HG03039 (cell line): ENCODE measurements around the gene TRIP10.

ENCODE experiments used
- ATAC-seq: cut with Tn5 transposase; IDR thresholded peaks from one replicate; pipeline ENCODE4 v1.9.1; 2021; ENCODE audit warnings: mild to moderate bottlenecking, moderate library complexity; ENCODE audit not compliant: unreplicated experiment

Gene TRIP10

DNA sequence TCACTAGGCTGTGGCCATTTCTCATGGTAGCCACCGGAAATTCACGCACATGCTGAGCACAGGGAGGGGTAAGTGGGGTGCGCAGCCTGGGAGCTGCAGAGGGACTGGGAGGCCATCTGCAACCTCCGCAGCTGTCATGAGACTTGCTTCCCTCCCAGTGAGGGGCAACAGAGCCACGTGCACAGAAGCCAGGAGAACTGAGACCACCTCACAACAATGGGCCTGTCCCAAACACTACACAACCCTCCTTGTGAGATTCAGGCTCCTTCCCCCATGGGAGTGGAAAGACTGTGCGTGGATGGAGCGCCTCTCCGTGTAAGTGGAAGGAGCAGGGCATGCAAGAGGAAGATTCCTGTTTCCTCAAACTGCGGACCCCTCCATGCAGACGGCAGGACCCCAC lies 27.9 kb upstream of the TRIP10 start:
- no peak for ATAC-seq

DNA sequence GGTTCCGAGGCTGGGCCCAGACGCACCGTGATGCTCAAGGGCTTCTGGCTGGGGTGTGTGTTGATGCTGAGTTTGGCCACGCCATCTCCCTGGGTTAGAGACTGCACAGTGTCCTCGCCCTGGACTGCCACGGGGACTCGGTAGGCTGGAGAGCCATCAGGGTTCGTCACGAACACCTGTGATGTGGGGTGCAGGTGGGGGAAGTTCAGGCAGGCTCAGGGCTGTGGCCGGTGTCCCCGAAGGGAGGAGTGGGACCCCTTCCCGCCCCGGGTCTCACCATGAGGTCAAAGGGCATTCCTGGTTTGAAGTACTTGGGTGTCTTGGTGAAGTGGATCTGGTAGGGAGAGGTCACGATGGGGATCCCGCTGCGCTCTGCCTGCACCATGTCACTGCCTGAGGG lies 27.2 kb upstream of the TRIP10 start:
- ATAC-seq, result no peak

DNA sequence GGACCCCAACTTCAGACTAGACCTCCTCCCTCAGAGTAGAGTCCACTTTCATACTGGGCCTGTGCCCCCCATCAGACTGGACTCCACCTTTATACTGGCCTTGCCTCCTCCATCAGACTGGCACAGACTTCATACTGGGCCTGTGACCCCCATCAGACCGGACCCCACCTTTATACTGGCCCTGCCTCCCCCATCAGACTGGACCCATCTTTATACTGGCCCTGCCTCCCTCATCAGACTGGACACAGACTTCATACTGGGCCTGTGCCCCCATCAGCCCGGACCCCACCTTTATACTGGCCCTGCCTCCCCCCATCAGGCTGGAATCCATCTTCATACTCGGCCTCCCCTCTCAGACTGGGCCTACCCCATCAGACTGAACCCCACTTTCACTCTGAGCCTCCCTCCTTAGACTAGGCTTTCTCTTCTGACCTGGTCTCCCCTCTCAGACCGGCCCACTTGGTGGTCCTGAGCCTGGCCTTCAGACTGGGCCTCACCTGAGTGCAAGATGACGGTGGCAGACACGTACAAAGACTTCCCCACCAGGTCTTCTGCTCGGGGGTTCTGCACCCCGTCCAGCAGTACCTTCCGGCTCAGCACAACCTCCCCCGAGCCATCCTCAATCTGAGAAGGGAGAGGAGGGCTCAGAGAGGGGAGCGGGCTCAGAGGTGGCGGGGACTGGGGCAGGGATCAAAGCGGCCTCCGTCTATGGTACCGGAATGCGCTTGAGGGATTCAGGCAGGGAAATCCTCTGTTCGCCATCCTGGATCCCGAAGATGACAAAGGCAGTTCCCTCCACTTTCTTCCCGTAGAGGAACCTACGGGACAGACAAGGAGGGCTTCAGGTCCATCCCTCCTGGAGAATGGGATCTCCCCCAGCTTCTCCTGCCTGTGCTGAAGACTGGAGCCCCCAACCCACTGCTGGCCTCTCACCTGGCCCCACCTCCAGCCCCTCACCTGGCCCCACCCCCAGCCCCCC lies 26.5 kb upstream of the TRIP10 start:
- ATAC-seq, result no peak

DNA sequence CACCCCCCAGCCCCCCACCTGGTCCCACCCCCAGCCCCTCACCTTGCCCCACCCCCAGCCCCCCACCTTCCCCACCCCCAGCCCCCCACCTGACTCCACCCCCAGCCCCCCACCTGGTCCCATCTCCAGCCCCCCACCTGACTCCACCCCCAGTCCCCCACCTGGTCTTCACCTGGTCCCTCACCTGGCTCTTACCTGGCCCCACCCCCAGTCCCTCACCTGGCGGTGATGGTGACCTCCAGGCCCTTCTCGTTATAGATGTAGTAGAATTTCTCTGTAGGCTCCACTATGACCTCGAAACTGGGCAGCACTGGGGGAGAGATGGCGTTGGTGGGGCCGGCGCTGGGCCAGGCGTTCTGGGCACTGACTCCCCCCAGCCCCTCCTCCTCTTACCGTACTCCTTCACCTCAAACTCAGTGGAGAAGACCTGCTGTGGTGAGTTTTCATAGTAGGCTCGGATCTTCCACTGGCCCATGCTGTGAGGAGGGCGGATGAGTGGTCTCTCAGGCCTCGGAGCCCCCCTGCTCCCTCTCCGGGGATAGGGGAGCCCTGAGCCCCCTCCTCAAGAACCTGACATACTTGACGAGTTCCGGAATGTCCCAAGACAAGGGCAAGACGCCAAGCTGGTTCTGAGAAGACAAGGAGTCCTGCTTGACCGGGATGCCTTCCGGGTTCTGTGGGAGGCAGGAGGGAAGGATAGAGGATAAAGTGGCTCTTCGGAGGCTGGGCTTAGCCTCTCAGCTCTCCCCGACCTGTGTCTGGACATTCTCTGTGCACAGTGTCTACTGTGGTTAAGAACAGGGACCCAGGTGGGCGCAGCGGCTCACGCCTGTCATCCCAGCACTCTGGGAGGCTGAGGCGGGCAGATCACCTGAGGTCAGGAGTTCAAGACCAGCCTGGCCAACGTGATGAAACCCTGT lies 25.4 kb upstream of the TRIP10 start:
- no peak for ATAC-seq

DNA sequence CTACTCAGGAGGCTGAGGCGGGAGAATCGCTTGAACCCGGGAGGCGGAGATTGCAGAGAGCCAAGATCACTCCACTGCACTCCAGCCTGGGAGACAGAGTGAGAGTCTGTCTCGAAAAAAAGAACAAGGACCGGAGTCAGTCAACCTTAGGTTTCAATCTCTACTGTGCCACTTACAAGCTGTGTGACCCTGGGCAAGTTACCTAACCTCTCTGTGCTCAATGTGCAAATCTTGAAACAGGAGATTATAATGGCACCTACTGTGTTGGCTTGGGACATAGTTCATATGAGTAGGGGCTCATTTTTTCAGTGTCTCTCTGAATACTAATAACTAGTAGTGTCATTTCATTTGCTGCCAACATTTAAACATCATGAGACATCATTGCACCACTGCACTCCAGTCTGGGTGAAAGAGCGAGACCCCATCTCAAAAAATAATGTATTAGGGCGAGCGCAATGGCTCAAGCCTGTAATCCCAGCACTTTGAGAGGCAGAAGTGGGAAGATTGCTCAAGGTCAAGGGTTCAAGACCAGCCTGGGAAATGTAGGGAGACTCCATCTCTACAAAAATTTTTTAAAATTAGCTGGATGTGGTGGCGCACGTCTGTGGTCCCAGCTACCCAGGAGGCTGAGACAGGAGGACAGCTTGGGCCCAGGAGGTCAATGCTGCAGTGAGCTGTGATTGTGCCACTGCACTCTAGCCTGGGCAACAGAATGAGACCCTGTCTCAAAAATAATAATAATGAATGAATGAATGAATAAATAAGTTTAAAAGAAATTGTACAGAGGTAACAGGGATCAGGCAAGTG lies 24.5 kb upstream of the TRIP10 start:
- ATAC-seq, result no peak

DNA sequence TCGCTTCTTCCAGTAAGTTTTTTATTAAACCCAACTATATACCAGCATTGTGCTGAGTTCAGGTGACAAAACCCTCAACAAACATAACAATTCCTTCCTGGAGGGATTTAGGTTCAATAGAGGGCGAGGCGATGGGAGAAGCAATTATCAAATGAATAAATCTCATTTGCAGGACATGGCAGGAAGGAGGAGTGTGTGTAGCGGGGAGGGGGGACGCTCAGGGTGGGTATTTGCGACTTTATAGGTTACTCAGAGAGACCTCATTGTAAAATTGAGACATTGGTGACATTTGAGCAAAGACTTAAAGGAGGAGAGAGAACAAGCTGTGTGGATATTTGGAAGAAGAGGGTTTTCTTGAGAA lies 22.9 kb upstream of the TRIP10 start:
- no peak for ATAC-seq

DNA sequence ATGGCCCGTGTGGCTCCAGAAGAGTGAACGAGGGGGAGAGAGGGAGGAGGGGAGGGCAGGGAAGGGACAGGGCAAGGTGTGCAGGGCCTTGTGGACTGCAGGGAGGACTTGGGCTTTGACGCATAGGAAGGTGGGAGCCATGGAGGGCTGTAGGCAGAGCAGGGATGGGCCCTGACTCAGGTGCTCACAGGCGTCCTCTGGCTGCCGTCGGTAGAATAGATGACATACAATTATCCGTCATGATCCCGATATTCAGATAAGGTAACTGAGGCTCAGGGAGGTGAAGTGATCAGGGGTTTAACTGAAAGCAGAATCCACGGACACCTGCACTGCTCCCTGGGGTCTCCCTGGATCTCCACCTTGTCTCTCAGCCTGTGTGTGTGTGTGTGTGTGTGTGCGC lies 22.4 kb upstream of the TRIP10 start:
- no peak for ATAC-seq

DNA sequence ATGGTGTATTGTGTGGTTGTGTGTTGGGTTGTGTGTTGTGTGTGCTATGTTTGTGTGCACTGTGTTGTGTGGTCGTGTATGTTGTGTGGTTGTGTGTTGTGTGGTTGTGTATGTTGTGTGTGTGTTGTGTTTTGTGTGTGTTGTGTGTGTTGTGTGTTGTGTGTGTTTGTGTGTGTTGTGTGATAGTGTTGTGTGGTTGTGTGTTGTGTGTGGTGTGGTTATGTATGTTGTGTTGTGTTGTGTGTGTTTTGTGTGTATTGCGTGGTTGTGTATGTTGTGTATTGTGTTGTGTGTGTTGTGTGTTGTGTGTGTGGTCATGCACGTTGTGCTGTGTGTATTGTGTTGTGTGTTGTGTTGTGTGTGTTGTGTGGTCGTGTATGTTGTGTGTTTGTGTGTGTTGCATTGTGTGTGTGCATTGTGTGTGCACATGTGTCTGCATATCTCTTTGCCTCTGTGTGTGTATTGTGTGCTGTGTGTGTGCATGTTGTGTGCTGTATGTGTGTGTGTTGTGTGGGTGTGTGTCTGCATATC lies 22.0 kb upstream of the TRIP10 start:
- no peak for ATAC-seq

DNA sequence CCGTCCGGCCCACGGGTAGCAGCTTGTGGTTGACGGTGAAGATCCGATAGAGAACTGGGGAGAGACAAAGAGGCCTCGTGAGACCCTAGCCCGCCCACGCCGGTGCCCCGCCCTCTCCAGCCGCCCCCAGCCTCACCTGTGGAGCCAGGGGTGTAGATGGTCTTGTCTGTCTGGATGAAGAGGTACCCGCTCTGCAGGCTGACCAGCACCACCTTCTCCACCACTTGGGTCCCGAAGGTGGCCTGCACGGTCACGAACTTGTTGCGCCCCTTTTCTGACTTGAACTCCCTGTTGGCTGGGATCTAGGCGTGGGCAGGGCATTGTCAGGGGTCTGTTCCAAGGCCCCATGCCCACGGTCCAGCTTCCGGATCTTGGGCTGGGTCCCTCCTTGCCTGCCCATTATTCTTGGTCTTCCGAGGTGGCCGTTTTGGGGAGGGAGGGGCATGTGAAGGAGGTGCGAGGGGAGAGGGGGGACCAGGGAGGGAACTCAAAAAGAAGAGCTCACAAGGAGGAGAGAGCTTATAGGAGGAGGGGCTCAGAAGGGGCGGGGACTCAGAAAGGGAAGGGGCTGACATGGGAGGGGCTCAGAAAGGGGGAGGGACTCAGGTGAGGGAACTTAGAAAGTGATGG lies 21.3 kb upstream of the TRIP10 start:
- no peak for ATAC-seq

DNA sequence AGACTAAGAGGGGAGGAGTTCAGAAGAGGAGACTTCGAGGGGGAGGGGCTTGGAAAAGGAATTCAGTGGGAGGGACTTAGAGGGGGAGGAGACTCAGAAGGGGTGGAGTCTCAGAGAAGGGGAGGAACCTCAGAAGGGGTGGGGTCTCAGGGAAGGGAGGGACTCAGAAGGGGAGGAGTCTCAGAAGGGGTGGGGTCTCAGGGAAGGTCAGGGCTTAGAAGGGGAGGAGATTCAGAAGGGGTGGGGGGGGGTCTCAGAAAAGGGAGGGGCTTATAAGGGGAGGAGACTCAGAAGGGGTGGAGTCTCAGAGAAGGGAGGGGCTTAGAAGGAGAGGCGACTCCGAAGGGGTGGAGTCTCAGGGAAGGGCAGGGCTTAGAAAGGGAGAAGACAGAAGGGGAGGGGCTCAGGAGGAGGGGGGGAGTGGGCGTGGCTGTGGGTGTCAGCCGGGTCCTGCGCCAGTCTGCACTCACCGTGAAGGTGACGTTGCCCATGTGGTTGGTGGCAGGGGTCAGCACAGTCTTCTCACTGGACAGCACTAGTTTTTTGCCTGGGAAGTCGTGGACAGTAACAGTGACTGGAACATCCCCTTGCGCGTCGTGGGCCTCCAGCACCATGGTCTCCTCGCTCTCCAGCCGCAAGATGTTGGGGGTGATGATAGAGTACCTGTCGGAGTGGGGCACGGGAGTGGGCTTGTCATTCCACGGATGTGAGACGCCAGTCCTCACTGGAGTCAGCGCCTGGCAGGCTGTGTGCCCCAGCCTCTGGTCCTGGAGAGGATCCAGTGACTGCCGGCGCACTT lies 20.5 kb upstream of the TRIP10 start:
- no peak for ATAC-seq

DNA sequence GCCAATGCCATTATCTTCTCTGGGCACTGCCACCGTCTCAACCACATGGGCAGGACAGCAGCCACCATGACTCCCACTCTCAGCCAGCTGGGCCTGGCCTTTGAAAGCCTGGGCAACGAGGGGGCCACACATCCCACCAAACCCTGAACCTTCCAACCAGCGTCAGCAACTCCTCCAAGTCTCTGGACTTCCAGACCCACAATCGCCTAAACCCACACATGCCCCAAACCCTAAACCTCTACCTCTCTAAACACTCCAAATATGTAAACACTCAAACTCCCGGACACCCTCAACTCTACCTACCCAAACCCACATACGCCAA lies 20.0 kb upstream of the TRIP10 start:
- ATAC-seq, result no peak

DNA sequence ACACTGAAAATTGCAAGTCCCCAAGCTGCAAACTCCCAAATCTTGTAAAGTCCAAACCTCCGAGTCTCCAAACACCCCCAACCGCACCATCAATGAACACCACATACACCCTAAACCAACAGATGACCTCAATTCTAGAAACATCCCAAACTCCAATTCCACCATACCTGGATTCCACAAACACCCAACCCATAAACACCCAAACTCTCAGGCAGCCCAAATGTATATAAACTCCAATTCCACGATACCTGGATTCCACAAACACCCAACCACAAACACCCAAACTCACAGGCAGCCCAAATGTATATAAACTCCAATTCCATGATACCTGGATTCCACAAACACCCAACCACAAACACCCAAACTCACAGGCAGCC lies 19.5 kb upstream of the TRIP10 start:
- ATAC-seq, result no peak

DNA sequence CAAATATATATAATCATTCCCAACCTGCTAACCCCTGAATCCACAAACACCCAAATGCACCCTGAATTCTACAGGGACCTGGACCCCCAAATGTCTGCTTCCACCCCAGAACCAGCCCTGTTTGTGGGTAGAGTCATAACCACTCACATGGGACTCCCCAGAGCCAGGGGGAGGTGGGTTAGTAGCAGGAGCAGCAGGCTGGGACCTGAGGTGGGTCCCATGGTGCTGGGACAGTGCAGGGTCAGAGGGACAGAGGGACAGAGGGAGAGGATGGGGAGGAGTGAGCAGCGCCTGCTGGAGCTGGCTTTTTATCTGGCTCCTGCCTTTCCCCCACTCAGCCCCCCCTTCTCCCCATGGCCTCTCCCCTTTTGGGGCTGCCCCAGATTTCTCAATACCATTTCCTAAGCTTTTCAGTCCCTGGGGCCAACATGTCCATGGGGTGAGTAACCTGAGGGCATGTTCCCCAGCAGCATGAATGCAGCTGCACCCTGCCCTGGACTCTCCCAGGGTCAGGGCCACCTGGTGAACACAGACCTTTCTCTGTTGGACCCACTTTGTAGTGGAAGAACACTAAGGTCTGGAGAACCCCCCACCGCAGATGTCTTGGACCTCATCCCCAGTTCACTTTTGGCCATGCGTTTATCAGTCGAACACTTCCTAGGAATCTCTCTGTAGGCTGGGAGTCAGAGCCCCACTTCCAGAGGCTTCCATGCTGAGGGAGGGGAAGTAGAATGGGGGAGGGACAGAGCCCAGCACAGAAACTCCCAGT lies 18.9 kb upstream of the TRIP10 start, which contains the start of gene C3:
Gene C3 (minus strand): TSS at position 282 of the 769 bp plus-strand sequence. CDS start 61 bp downstream, at position 221.
- ATAC-seq, result no peak

DNA sequence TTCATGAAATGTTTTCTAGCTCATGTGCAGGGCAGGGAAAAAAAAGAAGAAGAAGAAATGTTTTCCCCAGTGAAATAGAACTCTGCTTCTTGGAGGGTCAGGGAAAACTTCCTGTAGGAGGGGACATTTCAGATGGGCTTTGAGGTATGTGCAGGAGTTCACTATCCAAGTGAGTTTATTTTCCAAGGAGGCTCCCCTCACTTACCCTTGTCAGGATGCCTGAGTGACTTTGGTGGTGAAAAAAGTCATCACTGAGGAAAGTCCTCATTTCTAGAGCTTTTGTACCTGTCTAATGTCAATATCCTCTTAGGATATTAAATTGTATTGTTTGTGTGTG lies 18.4 kb upstream of the TRIP10 start:
- no peak for ATAC-seq

DNA sequence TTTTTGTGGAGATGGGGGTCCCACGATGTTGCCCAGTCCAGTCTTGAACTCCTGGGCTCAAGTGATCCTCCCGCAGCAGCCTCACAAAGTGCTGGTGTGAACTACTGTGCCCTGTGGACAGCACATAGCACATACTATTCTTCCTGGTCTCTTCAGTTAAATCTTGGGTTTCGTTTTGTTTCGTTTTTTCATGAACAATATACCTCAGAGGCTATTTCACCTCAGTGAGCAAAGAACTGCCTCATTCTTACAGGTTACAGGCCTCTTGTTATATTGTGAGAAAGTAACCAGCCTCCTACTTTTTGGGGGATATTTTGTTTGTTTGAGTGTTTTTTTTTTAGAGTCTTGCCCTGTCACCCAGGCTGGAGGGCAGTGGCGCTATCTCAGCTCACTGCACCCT lies 17.7 kb upstream of the TRIP10 start:
- no peak for ATAC-seq

DNA sequence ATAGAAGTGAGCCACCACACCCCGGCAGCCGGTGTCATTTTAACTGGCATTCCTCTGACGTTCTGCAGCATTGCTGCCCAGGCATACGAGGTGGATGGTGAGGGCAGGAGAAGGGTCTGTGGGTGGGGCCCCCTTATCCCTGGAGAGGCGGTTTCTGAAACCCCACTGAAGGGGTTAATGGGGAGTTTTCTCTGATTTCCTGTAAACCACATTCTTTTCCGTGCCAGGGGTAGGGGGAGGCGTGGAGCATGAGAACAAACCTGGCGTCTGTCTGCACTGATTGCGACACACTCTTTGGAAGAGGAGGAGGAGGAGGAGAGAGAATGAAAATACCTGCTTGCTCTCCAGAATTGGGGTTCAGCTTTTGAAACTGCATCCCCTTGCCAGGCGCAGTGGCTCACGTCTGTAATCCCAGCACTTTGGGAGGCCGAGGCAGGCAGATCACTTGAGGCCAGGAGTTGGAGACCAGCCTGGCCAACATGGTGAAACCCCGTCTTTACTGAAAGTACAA lies 16.3 kb upstream of the TRIP10 start:
- ATAC-seq, result no peak

DNA sequence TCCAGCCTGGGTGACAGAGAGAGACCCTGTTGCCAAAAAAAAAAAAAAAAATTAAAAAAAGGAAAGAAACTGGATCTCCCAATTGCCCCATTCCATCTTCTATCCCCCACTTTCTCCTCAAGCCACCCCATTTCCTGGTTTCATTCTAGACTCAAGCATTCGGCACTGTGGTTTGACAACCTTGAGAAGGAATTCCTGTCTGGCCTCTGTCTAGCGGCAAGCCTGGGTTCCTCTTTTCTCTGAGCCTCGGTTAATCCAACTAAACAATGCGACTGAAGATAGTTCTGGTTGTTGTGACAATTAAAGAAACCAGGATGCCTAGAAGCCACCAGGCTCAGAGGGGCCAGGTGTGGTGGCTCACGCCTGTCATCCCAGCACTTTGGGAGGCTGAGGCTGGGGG lies 15.7 kb upstream of the TRIP10 start:
- ATAC-seq, result no peak

DNA sequence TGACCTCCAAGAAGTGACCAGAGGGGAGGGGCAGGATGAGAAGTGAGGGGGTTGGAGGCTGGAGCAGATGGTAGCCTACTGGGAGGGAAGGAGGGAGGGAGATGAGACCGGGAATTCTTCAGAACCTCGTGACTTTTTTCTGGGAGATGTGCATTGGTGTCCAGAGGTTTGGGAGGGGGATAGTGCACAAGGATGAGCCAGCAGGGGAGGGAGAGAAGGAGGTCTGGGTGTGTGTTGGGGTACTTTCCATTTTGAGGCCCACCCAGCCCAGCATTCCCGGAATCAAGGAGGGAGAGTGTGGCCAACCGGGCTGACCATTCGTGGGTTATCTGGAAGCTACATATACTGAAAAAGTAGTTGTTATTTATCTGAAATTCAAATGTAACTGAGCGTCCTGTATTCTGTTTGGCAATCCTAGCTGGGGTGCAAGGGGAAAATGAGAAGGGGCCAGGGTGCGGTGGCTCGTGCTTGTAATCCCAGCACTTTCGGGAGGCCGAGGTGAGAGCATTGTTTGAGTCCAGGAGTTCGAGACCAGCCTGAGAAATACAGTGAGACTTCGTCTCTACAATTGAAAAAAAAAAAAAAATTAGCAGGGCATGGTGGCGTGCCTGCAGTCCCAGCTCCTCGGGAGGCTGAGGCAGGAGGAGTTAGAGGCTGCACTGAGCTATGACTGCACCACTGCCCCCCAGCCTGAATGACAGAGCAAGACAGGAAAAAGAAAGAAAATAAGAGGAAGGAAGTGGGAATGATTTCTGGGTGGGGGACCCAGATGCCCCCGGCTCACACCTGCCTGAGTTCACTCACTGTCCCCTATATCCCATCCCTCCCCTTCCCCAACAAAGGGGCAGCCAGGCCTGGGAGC lies 14.6 kb upstream of the TRIP10 start:
- ATAC-seq, result no peak
